GM23248 (cell line): ENCODE results near the gene PSME4. TPM values are rescaled to one million over a fixed set of nuclear protein-coding genes. Genes with fewer than 3 reads are reported as not detected.
"Not testable (repeated sequence)": the region's sequence is repeated elsewhere in the genome, so short reads cannot be mapped to it uniquely, and the experiment has no call there.

Source experiments
- DNase-seq: peaks from one replicate; pipeline ENCODE4 v3.0.0-alpha.2; 2015
- H2AFZ ChIP-seq: fragments of 200-600 bp; sonication (generic); 2 replicates; pipeline ENCODE4 v1.6.1; 2016; ENCODE audit warnings: antibody characterized with exemption
- H3F3A ChIP-seq: fragments of 200-600 bp; sonication (generic); 2 replicates; pipeline ENCODE4 v1.6.1; 2016; ENCODE audit warnings: mild to moderate bottlenecking, antibody characterized with exemption, mixed run types; ENCODE audit not compliant: insufficient read depth
- H3K27ac ChIP-seq: fragments of 200-600 bp; sonication (generic); 2 replicates; pipeline ENCODE4 v1.5.1; 2016; ENCODE audit warnings: mild to moderate bottlenecking
- H3K27me3 ChIP-seq: fragments of 200-600 bp; sonication (generic); replicated peaks from 2 replicates; pipeline ENCODE4 v1.6.1; 2016; ENCODE audit warnings: mild to moderate bottlenecking; ENCODE audit not compliant: insufficient read depth
- H3K36me3 ChIP-seq: fragments of 200-600 bp; sonication (generic); 2 replicates; pipeline ENCODE4 v1.6.1; 2016; ENCODE audit warnings: low read depth, mild to moderate bottlenecking
- H3K4me1 ChIP-seq: fragments of 200-600 bp; sonication (generic); 2 replicates; pipeline ENCODE4 v1.6.1; 2016; ENCODE audit warnings: mild to moderate bottlenecking; ENCODE audit not compliant: insufficient read depth
- H3K4me2 ChIP-seq: fragments of 200-600 bp; sonication (generic); one replicate; pipeline ENCODE4 v1.6.1; 2016; ENCODE audit warnings: mild to moderate bottlenecking; ENCODE audit not compliant: unreplicated experiment
- H3K4me3 ChIP-seq: fragments of 200-600 bp; sonication (generic); 2 replicates; pipeline ENCODE4 v1.5.1; 2016; ENCODE audit warnings: mild to moderate bottlenecking
- H3K79me2 ChIP-seq: fragments of 200-600 bp; sonication (generic); 2 replicates; pipeline ENCODE4 v1.6.1; 2016; ENCODE audit warnings: mild to moderate bottlenecking; ENCODE audit not compliant: insufficient read depth
- H3K9ac ChIP-seq: fragments of 200-600 bp; sonication (generic); 2 replicates; pipeline ENCODE4 v1.6.1; 2016; ENCODE audit warnings: mild to moderate bottlenecking
- H3K9me2 ChIP-seq: fragments of 200-600 bp; sonication (generic); 2 replicates; pipeline ENCODE4 v1.6.1; 2016; ENCODE audit warnings: mixed run types, mild to moderate bottlenecking, moderate library complexity; ENCODE audit not compliant: insufficient read depth
- H3K9me3 ChIP-seq: fragments of 200-600 bp; sonication (generic); one replicate; pipeline ENCODE4 v1.6.1; 2017; ENCODE audit warnings: low read depth
- H4K20me1 ChIP-seq: fragments of 200-600 bp; sonication (generic); 2 replicates; pipeline ENCODE4 v1.6.0; 2016; ENCODE audit not compliant: insufficient read depth
- EZH2 ChIP-seq: fragments of 200-600 bp; sonication (generic); IDR thresholded peaks from 2 replicates; pipeline ENCODE4 v1.6.1; 2018; ENCODE audit warnings: antibody characterized with exemption, mild to moderate bottlenecking; ENCODE audit not compliant: insufficient read depth, poor library complexity, severe bottlenecking
- EZH2phosphoT487 ChIP-seq: fragments of 200-600 bp; sonication (generic); IDR thresholded peaks from 2 replicates; pipeline ENCODE4 v1.6.1; 2018; ENCODE audit warnings: antibody characterized with exemption, moderate library complexity, mild to moderate bottlenecking, low read depth; ENCODE audit not compliant: insufficient read depth
- WGBS, 2 experiments: methylation state at CpG; one replicate each; pipeline ENCODE4 v1.1.6; 2015 to 2017; ENCODE audit warnings: low lambda C conversion rate in 2 of 2, low coverage in 1 of 2; ENCODE audit errors: missing lambda C conversion rate in 2 of 2; 5-methylcytosine and 5-hydroxymethylcytosine counted together
- in situ Hi-C: fragments of 300-500 bp; cut with MboI; formaldehyde crosslinking; loops from 2 replicates; pipeline ENCODE4 v1.15.0; 2020
- polyA plus RNA-seq: library from polyadenylated mRNA; unstranded; fragments of >200 nt; fragmentation: Nextera tagmentation; extraction: Ambion mirVana; gene quantifications from 2 replicates; pipeline ENCODE4 v1.2.1, GENCODE V29; 2016
- total RNA-seq: library from RNA; depleted of rRNA; stranded (reverse); fragments of >200 nt; shearing (Covaris generic); gene quantifications from 2 replicates; pipeline ENCODE4 v1.2.3, GENCODE V29; 2014

PSME4 gene
- total and polyA plus RNA-seq, 2 experiments from 2014 or later = 16.2 to 29.3 TPM

DNA sequence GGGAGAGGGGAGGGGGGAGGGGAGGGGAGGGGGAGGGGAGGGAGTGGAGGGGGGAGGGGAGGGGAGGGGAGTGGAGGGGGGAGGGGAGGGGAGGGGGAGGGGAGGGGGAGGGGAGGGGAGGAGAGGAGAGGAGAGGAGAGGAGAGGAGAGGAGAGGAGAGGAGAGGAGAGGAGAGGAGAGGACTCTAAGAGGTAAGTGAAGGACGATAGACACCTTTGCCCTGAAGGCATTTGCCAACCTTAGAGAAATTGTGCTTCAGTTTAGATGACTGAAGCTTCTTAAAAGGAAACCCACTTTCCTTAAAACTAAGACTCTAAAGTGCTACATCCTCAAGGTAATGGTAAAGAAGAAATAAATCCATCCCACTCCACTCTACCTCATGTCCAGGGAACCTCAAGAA lies 130.2 kb downstream of the PSME4 start:
- no peak overlapping the region for H3K27ac ChIP-seq
- no peak overlapping the region for H3K9ac ChIP-seq
- H4K20me1 ChIP-seq = no peaks in the 10 kb centered on the region
- 43 to 83% methylated on average over 1 of the region's 1 CpG for WGBS, 2 experiments
- H3K27me3 ChIP-seq = no peaks in the 10 kb centered on the region
- no peak for TF ChIP-seq EZH2phosphoT487
- TF ChIP-seq EZH2 = no peak
- no peak overlapping the region for H3K4me3 ChIP-seq
- H3K9me3 ChIP-seq = no peaks in the 10 kb centered on the region
- no peaks in the 10 kb centered on the region for H3K4me1 ChIP-seq
- no peaks in the 10 kb centered on the region for H3K36me3 ChIP-seq
- no peaks in the 10 kb centered on the region for H3K79me2 ChIP-seq
- no peak for DNase-seq
- no peaks in the 10 kb centered on the region for H3F3A ChIP-seq
- H2AFZ ChIP-seq = no peak overlapping the region
- H3K4me2 ChIP-seq = no peak overlapping the region
- no peaks in the 10 kb centered on the region for H3K9me2 ChIP-seq
- in situ Hi-C loops = no loop called here

DNA sequence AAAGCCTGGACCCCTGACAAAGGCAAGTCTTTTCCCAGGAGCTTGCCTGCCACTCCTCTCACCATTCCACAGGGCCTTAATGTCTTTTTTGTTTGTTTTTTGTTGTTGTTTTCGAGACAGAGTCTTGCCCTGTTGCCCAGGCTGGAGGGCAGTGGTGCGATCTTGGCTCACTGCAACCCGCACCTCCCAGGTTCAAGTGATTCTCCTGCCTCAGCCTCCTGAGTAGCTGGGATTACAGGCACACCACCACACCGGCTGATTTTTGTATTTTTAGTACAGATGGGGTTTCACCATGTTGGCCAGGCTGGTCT lies 140.9 kb downstream of the PSME4 start:
- not testable (repeated sequence) for H4K20me1 ChIP-seq, H2AFZ ChIP-seq
- WGBS, 2 experiments = 93 to 96% methylated on average over 4 of the region's 4 CpGs

DNA sequence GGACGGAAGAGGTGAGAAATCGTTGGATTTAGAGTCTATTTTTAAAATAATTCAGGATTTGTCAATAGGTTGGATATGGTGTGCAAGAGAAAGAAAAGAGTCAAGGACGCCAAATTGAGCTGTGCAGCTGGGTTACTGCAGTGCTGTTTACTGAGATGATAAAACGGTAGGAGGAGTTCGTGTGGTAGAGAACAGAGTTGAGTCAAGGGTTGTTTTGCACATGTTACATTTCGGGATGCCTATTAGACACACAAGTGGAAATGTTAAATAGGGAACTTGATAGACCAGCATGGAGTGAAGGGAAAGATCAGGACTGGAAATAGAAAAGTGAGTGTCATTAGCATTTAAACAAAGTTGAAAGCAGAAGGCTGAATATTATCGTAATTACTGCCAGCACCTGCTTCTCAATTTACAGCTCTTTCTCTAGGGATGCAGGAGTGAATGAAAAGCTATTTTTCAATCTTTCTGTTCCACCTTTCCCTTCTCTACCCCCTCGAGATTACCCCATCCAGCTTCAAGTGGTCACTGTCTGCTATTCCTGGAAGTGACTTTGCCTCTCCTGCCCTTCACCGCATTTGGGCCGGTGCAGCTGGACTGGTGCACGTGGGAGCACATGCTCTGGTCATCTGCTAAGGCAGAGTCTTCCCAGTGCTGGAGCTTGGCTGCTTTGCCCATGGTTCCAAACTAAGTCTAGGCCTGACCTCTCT lies 141.4 kb downstream of the PSME4 start:
- Histone ChIP-seq H3K27me3 (no peaks in the 10 kb centered on the region), H3K4me1 (no peaks in the 10 kb centered on the region), H3K36me3 (no peaks in the 10 kb centered on the region), H3K27ac (no peak overlapping the region), H3K9ac (no peak overlapping the region), H3K4me3 (no peak overlapping the region), H3K9me3 (no peaks in the 10 kb centered on the region), H3F3A (peaks cover 10% of the 10 kb centered on the region; the same call in 1 of the 2 replicates), H2AFZ (no peak overlapping the region), H3K9me2 (no peaks in the 10 kb centered on the region), H3K4me2 (no peak overlapping the region), H3K79me2 (no peaks in the 10 kb centered on the region), H4K20me1 (no peaks in the 10 kb centered on the region)
- TF ChIP-seq EZH2 (no peak), EZH2phosphoT487 (no peak)
- no peak for DNase-seq
- in situ Hi-C loops = no loop called here
- WGBS, 2 experiments = 85 to 87% methylated on average over 11 of the region's 11 CpGs

More for the DNA sequence above, 140.9 kb downstream of the PSME4 start:
- H3K9me3 ChIP-seq, H3K9ac ChIP-seq, H3K4me1 ChIP-seq, H3K36me3 ChIP-seq, H3K4me2 ChIP-seq, H3K9me2 ChIP-seq, H3K27me3 ChIP-seq, H3K27ac ChIP-seq, H3K79me2 ChIP-seq, H3K4me3 ChIP-seq, in situ Hi-C loops, DNase-seq: not testable (repeated sequence)
- peaks cover 10% of the 10 kb centered on the region; the same call in 1 of the 2 replicates for H3F3A ChIP-seq

DNA sequence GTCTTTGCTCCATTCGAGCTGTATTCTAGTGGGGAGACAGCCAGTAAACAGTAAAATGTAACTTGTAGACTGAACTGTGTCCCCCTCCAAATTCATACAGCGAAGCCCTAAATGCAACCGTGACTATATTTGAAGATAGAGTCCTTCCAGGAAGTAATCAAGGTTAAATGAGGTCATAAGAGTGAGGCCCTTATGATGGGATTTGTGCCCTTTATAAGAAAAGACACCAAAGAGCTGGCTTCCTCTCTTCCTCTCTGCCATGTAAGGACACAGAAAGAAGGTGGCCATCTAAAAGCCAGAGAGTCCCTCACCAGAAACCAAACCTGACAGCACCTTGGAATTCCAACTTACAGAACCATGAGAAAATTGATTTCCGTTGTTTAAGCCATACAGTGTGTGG lies 142.5 kb downstream of the PSME4 start:
- no peaks in the 10 kb centered on the region for H4K20me1 ChIP-seq
- H3K4me1 ChIP-seq = no peaks in the 10 kb centered on the region
- H3K9ac ChIP-seq = no peak overlapping the region
- H3K9me2 ChIP-seq = no peaks in the 10 kb centered on the region
- no peaks in the 10 kb centered on the region for H3K79me2 ChIP-seq
- peaks cover 10% of the 10 kb centered on the region; the same call in 1 of the 2 replicates for H3F3A ChIP-seq
- 93 to 96% methylated on average over 4 of the region's 4 CpGs for WGBS, 2 experiments
- H2AFZ ChIP-seq = no peak overlapping the region
- DNase-seq = no peak
- in situ Hi-C loops = no loop called here
- H3K36me3 ChIP-seq = no peaks in the 10 kb centered on the region
- H3K27me3 ChIP-seq = no peaks in the 10 kb centered on the region
- H3K9me3 ChIP-seq = no peaks in the 10 kb centered on the region
- TF ChIP-seq EZH2phosphoT487 = no peak
- no peak for TF ChIP-seq EZH2
- no peak overlapping the region for H3K4me2 ChIP-seq
- H3K27ac ChIP-seq = no peak overlapping the region
- no peak overlapping the region for H3K4me3 ChIP-seq
